Stimulated activated CD4-positive, alpha-beta T cell treated with anti-CD3 and anti-CD28 coated beads, TNF-alpha, amount 100 ng/mL, for 4 hours (primary cell): ENCODE measurements around the gene EEF1B2.
"Not testable (repeated sequence)": the region's sequence is repeated elsewhere in the genome, so short reads cannot be mapped to it uniquely, and the experiment has no call there.

Source experiments
- DNase-seq, 3 experiments: peaks; one replicate each; pipeline ENCODE4 v3.0.0-alpha.2; 2020; ENCODE audit warnings: low read depth in 3 of 3

The EEF1B2 gene

DNA sequence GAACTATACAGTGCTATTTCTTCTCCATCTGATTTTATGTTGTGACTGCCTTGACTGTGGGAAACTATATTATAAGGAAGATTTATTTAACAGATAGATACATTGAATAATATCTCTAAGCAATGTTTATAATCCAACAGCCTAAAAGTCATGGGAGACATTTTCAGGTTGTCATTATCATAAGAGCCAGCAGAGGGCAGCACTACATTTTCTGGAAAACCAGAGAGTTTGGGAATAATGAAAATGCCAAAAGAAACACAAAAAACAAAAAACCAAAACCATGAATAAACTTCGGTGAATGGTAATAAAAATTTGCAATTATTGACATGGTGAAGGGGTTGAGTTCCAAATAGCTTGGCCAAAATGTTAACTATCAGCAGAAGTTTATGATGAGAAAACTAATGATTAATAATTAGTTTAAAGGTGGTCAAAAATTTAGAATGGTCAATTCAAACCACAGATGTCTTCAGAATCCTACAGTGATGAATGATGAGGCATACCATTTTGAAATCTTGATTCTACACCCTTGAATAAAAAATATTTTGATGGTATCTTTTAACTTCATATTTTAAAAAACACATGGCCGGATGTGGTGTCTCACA, 4.7 kb downstream of the EEF1B2 start:
- peak in 1 of 3 experiments; percentile 7 for DNase-seq

DNA sequence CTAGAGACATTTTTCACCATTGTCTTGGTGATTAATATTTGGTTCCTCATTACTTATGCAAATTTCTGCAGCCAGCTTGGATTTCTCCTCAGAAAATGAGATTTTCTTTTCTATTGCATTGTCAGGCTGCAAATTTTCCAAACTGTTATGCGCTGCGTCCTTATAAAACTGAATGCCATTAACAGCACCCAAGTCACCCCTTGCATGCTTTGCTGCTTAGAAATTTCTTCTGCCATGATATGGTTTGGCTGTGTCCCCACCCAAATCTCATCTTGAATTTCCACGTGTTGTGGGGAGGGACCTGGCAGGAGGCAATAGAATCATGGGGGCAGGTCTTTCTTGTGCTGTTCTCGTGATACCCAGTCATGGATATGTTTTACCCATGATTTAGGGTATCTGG, 8.5 kb downstream of the EEF1B2 start:
- DNase-seq: not testable (repeated sequence)

DNA sequence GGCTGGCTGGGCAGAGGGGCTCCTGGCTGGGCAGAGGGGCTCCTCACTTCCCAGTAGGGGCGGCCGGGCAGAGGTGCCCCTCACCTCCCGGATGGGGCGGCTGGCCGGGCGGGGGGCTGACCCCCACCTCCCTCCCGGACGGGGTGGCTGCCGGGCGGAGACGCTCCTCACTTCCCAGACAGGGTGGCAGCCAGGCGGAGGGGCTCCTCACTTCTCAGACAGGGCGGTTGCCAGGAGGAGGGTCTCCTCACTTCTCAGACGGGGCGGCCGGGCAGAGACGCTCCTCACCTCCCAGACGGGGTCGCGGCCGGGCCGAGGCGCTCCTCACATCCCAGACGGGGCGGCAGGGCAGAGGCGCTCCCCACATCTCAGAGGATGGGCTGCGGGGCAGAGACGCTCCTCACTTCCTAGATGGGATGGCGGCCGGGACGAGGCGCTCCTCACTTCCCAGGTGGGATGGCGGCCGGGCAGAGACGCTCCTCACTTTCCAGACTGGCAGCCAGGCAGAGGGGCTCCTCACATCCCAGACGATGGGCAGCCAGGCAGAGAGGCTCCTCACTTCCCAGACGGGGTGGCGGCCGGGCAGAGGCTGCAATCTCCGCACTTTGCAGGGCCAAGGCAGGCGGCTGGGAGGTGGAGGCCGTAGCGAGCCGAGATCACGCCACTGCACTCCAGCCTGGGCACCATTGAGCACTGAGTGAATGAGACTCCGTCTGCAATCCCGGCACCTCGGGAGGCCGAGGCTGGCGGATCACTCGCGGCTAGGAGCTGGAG, 12.1 kb downstream of the EEF1B2 start:
- DNase-seq: not testable (repeated sequence)

DNA sequence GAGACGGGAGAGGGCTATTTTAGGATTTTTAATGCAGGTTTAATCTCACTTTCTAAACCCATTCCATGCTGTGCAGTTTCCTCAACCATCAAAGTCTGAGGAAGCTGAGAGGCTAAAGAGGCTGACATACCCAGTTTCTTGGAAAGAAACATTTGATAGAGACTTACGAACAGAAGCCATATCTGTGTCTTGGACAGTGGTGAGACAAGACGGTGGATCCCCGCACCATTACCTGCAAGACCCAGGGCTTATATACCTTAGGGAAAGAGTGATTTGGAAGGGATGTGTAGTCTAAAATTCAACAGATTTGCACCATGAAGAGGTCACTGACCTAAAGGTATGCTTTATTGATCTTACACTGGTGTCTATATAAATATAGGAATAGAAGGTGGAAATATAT, 13.5 kb downstream of the EEF1B2 start:
- DNase-seq: no peak

DNA sequence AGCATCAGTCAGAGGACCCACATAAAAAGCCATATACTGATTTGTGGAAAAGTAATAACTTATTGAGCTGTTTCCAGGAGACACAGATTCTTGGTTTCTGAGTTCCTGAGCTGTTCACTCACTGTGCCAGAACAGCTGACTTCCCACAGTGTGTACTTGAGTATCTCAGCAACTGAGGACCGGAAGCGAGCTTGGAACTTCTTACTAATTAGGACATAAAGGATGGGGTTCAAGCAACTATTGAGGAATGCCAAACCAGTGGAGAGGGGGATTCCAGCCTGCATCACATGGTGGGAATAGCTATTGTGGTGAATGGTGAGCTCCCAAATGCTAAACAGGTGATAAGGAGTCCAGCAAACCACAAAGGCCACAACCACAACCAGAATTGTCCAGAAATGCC, 16.4 kb downstream of the EEF1B2 start:
- DNase-seq: no peak

DNA sequence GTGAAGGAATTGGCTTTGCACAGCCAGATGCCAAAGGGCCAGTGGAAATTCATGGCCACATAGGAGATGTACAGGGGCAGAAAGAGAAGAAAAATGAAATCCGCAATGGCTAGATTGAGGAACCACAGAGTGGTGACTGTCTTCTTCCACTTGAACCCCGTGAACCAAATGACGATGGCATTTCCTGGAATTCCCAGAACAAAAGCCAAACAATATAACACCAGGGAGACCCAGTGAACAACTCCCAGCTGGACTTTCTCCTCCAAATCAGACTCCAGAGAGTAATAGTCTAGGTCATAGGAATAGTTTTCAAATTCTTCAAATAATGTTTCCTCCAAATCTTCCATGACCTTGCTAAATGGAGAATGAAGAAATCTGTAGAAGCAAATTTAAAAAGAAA, 17.2 kb downstream of the EEF1B2 start:
- DNase-seq: no peak

DNA sequence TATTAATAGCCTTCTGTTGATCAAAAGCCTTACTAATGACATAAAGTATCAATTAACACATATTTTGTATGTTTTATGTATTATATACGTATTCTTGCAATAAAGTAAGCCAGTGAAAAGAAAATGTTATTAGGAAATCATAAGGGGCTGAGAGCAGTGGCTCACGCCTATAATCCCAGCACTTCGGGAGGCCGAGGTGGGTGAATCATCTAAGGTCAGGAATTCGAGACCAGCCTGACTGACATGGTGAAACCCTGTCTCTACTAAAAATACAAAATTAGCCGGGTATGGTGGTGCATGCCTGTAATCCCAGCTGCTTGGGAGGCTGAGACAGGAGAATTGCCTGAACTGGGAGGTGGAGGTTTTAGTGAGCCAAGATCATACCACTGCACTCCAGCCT, 21.8 kb downstream of the EEF1B2 start:
- DNase-seq: not testable (repeated sequence)

DNA sequence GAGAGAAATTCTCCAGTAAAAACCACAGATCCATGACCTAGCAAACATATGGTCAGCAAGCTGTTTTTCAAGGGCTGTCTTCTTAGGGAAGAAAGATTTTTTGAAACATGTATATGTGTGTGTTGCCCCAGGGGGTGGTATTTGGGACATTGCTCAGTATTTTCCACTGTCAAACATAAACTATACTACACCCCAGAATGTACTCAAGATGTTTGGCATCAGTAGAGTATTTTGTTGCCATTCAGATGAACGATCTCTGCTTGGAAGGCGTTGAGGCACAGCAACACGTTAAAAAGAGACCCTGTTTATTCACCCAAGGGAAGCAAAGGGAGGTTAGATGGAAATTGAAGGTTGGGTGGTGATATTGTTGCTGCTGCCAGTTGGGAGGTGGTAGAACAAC, 30.0 kb downstream of the EEF1B2 start:
- DNase-seq: no peak

DNA sequence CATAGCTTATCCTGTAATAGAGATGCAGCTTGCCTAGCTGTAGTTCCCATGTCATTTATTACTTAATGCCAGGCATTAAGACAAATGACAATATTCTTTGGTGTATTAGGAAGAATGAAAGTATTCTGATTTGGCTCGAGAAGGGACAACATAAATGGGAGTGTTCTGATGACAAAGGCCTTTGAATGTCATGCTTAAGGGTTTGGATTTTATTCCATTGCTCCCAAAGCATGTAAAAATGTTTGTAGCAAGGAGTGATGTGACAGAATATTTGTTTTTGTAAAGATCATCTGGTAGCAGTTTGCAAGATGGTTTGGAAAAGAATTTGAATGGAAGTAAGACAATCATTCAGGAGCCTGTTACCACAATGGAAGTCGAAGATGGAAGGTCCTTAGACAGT, 30.4 kb downstream of the EEF1B2 start:
- DNase-seq: no peak

DNA sequence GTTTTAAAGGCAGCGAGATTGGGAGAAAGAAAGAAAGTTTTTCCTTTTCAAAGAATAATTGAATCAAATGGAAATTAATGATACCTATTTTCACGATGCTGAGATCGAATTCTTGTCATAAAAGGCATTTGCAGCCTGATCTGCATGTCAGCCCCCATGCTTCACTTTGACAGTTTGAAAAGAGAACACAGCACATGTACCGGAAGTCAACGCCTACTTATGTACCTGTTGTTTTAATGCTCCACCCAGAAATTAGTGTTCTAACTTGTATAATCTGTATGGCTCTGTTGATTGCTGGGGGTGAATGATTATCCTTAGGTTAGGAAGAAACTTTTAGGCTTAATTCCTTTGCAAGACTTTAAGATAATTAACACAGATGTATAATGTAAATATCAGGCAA, 31.0 kb downstream of the EEF1B2 start:
- no peak for DNase-seq

DNA sequence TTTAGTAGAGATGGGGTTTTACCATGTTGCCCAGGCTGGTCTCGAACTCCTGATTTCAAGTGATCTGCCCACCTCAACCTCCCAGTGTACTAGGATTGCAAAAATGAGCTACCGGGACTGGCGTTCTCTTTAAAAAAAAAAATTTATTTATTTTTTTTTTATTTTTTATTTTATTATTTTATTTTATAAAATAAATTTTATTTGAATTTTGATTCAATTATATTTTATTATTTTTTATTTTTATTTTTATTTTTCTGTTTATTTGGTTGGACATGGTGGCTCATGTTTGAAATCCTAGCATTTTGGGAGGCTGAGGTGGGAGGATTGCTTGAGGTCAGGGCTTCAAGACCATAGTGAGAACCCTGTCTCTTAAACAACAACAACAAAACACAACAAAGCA, 32.5 kb downstream of the EEF1B2 start:
- no peak for DNase-seq

DNA sequence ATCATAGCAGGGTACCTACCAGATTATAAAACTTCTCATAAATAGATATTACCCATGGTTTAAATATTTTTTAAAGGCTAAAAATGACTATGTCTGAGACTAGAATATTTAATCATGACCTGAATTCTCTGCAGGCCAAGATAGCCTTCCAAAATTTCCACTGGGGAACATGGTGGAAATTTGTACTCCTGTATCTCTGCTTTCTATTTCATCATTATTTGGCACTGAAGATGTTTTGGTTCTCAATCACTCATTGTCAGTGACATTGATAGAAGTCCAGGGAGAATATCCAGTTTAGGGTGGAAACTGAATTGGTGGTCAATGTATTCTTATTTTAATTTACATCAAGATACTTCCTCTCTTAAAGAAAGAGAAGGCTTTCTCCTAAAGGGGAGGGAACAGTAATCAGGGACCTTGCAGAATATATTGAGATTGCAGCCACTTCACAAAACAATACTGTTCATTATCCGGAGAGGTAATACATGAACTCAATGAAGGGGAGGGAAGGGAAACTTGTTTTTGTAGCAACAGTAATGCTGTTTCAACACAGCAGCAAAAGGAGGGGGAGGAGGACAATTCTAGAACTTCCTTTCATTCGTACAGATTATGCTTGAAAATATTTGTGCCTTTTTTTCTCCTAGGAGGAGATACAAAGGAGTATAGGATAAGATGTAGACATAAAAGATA, 34.1 kb downstream of the EEF1B2 start:
- DNase-seq: no peak

DNA sequence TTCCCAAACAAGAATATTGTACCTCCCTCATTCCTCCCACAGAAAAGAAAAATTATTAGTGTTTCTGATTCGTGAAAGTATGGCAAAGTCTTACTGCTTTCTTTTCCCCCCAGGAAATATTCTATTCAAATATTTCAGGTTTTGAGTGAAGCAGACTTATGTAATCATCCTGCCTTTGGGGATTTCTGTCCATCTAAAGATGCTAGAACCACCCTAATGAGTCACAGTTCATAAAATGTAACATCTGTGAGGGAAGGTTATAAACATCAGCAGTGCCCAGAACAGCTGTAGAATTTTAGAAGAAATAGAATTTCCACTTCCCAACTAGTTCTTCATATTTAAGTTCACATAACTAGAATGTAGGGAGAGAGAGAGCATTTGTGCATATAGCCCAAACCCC, 39.0 kb downstream of the EEF1B2 start:
- DNase-seq: no peak

DNA sequence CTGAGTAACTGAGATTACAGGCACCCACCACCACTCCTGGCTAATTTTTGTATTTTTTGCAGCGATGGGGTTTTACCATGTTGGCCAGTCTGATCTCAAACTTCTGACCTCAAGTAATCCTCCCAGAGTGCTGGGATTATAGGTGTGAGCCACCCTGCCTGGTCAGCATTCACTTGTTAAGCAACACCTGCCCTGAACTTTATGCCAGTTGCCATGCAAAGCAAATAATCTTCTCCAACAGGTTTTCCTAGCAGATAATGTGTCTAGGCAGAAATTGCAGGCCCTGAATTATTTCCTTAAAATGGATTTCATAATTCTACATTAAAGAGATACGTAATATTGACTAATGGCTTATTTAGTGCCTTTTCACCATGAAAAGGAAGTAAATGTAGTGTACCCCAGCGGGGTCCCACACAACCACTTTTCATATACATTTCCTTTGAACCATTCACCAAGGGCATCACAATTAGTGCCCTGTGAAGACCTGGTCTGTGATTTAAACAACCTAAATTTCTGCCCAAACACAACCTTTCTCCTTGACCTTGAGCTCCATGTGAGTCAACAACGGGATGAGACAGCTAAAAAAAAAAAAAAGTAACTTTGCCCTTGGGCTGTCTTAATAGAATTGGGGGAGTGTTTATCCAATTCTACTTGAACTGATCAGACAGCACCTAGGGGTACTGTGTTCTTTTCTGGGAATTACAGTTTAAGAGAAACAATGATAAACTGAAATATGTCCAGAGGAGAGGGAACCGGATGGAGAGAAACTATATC, 41.6 kb downstream of the EEF1B2 start:
- no peak for DNase-seq

DNA sequence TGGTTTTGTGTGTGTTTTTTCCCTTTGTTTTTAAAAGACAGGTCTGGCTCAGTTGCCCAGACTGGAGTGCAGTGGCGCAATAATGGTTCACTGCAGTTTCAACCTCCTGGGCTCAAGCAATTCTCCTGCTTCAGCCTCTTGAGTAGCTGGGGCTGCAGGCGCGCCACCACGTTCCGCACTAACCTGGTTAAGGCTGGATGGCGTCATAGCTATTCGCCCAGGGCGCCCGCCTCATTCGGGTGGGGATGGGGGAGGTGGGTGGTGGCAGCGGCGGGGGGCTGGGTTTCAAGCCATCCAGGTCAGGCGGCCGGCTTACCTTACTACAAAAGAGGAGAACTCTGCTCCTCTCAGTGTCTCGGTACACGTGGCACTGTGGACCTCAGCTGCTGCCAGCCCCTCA, 42.8 kb downstream of the EEF1B2 start:
- DNase-seq: no peak

DNA sequence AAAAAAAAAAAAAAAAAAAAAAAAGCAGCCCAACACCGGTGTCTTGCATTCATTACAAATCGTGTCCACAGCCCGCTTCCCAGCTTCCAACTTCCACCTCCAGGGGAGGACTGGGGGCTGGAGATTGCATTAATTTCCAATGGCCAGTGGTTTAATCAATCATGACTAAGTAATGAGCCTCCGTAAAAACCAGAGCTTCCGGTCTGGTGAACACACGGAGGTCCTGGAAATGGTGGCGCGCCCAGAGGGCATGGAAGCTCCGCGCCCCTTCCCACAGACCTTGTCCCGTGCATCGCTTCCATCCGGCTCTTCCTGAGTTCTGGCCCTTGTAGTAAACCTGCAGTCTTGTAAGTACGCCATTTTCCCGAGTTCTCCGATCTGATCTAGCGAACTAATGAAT, 43.6 kb downstream of the EEF1B2 start:
- DNase-seq: no peak

DNA sequence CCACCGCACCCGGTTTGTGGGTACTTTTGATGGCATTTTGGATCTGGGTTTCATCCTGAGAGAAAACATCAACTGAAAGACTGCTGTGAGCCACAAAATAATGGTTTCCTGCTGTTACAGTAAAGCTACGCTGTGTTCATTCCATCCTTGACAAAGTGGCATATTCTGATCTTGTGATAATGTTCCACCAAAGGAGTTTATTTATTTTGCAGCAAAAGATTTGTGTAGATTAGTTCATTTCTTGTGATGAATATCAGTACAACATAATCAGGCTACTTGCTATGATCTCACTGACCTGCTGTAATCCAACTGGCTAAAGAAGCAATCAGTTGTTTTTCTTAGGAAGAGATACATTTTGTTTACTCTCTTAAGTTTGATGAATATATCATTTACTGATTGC, 45.0 kb downstream of the EEF1B2 start:
- no peak for DNase-seq

DNA sequence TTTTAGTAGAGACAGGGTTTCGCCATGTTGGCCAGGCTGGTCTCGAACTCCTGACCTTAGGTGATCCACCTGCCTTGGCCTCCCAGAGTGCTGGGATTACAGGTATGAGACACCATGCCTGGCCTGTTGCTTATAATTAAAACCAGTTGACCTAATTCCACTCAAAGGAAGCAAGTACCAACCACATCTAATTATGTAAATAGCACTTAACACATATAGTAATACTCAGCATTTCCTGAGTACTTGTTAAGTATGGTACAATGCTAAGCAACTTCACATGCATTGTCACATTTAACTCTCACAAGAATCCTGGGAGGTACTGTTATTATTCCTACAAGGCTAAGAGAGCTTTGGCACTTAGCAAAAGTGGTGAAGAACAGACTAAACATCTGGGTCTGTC, 47.6 kb downstream of the EEF1B2 start:
- DNase-seq: not testable (repeated sequence)

DNA sequence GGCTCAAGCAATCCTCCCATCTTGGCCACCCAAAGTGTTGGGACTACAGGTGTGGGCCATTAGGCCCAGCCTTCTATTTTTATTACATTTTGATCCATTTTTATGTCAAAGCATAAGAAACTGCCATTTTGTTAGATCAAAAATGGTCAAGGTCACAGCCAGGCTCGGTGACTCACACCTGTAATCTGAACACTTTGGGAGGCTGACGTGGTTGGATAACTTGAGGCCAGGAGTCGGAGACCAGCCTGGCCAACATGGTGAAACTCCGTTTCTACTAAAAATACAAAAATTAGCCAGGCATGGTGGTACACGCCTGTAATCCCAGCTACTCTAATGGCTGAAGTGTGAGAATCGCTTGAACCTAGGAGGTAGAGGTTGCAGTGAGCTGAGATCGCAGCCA, 49.2 kb downstream of the EEF1B2 start:
- DNase-seq: no peak

DNA sequence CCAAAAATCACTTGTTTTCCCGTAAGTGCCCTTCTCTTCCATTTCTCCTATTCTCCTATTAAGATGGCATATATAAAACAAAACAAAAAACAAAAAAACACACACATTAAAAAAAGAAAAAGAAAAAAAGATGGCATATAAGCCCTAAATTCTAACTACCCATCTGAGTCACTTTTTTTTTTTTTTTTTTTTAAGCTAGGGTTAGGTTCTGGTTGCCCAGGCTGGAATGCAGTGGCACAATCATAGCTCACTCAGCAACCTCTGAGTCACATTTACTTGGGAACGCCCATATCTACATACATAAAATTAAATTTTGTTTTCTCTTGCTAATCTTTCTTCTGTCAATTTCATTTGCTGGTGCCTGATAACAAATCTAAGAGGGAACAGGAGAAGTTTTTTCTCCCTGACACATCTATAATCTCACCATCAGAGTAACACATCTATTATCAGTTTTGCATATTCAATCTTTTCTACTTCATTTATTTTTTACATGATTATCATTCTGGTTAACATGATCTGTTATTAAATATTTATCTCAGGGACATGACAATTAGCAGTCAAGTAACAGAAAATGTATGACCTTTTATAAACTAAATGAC, 52.1 kb downstream of the EEF1B2 start:
- DNase-seq: no peak
